Testis (tissue), 2 donors: ENCODE results near the gene REC114.

Experiments used
- POLR2A ChIP-seq: fragments of 450-650 bp; IDR thresholded peaks from one replicate; pipeline ENCODE4 v1.6.1; 2017; ENCODE audit warnings: antibody characterized with exemption, mild to moderate bottlenecking, moderate library complexity
- TF ChIP-seq, protein P1 (sequence below), 3 experiments: fragments of 450-650 bp in 2 of 3; fragments of 200-600 bp in 1 of 3; sonication (generic) in 1 of 3; IDR thresholded peaks; one replicate each; pipeline ENCODE4 v1.5.1; 2016 to 2019; ENCODE audit warnings: antibody characterized with exemption in 3 of 3, mild to moderate bottlenecking in 2 of 3, moderate library complexity in 1 of 3

DNA sequence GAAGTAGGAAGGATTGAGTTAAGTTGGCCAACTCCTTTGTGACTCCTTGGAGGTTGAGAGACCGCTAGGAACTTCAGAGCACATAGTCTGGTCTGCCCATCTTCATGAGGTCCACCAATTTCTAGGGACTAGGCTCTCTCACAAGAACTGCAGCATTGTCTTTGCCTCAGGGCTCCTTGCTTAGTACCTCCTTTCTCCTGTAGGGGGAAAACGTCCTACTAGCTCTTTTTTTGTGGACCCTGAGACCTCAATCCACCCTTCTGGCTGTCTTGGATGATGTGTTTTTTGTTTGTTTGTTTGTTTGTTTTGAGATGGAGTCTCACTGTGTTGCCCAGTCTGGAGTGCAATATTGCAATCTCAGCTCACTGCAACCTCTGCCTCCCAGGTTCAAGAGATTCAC lies 21.6 kb downstream of the REC114 start:
- TF ChIP-seq, protein P1, sequence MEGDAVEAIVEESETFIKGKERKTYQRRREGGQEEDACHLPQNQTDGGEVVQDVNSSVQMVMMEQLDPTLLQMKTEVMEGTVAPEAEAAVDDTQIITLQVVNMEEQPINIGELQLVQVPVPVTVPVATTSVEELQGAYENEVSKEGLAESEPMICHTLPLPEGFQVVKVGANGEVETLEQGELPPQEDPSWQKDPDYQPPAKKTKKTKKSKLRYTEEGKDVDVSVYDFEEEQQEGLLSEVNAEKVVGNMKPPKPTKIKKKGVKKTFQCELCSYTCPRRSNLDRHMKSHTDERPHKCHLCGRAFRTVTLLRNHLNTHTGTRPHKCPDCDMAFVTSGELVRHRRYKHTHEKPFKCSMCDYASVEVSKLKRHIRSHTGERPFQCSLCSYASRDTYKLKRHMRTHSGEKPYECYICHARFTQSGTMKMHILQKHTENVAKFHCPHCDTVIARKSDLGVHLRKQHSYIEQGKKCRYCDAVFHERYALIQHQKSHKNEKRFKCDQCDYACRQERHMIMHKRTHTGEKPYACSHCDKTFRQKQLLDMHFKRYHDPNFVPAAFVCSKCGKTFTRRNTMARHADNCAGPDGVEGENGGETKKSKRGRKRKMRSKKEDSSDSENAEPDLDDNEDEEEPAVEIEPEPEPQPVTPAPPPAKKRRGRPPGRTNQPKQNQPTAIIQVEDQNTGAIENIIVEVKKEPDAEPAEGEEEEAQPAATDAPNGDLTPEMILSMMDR (IDR thresholded peaks at IDR 0.05) = peak in 1 of 3 experiments; percentile 30
- no peak for TF ChIP-seq POLR2A
